Amniotic epithelial cell (primary cell): ENCODE data around the gene FN3KRP.
"Not testable (repeated sequence)": the region's sequence is repeated elsewhere in the genome, so short reads cannot be mapped to it uniquely, and the experiment has no call there.

Experiments
- DNase-seq: peaks from one replicate; pipeline ENCODE4 v3.0.0-alpha.2; 2010; ENCODE audit warnings: low read depth

FN3KRP gene

DNA sequence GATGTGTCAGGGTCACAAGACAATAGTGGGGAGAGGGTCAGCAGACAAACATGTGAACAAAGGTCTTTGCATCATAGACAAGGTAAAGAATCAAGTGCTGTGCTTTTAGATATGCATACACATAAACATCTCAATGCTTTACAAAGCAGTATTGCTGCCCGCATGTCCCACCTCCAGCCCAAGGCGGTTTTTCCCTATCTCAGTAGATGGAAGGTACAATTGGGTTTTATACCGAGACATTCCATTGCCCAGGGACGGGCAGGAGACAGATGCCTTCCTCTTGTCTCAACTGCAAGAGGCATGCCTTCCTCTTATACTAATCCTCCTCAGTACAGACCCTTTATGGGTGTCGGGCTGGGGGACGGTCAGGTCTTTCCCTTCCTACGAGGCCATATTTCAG lies 28.2 kb downstream of the FN3KRP start:
- not testable (repeated sequence) for DNase-seq

- DNase-seq = no peak
These were observed 29.0 kb downstream of the FN3KRP start for GRCh38 chr17:82745524-82745923.

DNA sequence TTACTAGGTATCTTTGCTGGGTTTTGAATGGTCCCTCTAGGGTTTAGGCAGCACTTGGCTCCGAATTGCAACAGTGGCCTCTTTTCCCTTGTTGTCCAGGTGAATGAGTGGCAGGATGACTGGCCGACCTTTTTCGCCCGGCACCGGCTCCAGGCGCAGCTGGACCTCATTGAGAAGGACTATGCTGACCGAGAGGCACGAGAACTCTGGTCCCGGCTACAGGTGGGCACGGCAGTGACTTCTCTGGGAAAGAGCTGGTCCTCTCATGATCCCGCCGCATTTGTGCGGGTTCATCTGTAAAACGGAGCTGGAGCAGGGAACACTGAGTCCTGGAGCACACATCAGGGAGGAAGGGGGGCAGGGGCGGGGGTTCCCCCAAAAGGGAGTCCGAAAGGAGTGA lies 32.2 kb downstream of the FN3KRP start:
- no peak for DNase-seq

DNA sequence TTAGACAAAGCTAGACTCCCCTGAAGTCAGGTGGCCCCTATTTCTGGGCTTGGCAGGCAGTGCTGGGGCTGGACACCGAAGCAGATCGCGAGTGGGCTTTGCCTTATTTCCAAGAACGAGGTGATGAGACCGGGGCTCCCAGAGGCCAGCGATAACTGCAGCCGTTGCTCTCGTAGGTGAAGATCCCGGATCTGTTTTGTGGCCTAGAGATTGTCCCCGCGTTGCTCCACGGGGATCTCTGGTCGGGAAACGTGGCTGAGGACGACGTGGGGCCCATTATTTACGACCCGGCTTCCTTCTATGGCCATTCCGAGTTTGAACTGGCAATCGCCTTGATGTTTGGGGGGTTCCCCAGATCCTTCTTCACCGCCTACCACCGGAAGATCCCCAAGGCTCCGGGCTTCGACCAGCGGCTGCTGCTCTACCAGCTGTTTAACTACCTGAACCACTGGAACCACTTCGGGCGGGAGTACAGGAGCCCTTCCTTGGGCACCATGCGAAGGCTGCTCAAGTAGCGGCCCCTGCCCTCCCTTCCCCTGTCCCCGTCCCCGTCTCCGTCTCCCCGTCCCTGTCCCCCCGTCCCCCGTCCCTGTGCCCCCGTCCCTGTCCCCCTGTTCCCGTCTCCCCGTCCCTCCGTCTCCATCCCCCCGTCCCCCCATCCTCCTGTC lies 33.9 kb downstream of the FN3KRP start:
- no peak for DNase-seq

DNA sequence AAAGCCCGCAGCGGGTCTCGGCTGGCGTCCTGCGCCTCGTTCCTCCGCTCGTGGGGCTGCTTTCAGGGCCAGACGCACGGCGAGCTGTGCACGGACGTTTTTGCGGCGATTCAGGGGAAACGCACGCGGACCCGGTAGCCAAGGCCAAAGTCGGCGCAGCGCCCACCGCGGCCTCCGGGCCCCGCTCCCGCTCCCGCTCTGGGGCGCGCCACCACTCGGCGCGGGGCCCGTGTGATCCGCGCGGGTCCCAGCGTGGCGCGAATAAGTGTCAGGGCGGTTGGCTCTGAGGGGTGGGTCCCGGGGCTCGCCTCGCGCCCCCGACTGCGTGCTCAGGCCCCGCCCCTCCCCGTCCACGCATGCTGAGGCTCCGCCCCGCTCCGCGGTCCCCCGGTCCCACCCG lies 34.7 kb downstream of the FN3KRP start:
- DNase-seq = peak; percentile 27

GRCh38 chr17:82751571-82752370 lies 35.3 kb downstream of the FN3KRP start, which contains the start of gene TBCD:
TBCD (plus strand) TSS chr17:82752065; CDS start chr17:82752194, 129 bp downstream.
- peak; percentile 81 for DNase-seq

DNA sequence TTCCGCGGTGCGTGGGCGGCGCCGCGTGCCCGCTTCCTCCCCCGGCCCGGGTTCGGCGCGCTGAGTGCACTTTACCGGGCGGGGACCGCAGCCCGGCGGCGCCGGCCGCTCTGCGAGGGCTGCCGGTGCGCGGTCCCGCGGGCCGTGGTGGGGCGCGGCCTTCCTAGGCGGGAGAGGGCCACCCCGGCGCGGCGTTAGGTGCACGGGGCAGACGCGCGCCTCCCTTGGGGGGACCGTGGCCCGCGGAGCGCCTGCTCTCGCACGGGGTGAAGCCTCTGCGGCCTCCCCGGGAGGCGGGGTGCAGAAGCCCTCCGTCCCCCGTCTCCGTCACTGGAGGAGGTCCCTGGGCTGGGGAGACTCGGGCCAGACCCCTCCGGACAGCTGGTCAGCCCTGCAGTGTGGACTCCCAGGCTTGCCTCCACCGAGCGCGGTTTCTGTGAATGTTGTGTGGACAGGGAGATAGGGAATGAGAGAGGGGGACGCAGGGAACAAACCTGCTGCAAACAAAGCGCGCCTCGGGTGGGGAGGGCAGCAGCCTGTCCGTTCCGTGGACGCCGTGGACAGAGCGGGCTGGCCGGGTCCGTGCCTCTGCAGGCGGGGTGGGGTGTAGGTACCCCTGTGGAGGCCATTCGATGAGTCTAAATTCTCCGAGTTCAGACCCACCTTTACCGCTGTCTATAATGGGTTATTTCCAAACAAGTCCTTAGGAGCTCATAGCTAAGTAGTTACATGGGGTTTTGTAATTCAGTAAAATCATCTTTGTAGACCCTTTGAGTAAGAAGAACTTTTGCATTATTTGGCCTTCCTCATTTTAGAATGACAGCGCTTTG lies 36.1 kb downstream of the FN3KRP start:
- DNase-seq = peak; percentile 16

GRCh38 chr17:82753201-82753464 lies 36.6 kb downstream of the FN3KRP start:
- DNase-seq = no peak

- DNase-seq = peak; percentile 79
These were observed 38.0 kb downstream of the FN3KRP start for GRCh38 chr17:82754297-82755208.

DNA sequence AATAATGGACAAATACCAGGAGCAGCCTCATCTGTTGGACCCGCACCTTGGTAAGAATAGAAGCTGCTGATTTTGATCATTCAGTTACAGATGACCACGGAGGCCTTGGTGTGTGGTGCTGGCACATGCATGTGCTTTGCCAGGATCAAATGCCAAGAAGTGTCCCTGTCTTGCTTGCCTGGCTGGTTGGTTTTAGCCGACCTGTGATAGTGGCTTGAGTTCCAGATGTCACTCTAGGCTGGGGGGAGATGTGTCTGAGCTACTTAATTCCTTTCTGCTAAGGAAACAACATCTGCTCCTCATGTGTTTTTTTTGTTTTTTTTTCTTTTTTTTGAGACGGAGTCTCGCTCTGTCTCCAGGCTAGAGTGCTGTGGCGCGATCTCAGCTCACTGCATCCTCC lies 39.7 kb downstream of the FN3KRP start:
- no peak for DNase-seq

DNA sequence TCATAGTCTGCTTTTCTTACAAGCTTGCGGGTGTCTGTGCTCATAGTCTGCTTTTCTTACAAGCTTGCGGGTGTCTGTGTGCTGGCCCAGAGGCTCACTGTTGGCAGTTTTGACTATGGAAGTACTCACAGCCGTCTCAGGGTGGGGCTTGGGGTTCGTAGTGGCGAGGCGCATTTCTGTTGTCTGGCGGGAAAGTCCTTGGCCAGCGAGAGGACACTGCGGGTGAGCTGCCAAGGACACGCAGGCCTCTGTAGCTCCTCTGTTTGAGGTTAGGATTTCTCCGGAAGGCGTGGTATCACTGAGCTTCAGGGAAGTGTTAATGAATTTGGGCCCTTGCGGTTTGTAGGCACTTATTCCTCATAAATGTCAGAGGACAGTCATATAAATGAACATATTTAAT lies 48.9 kb downstream of the FN3KRP start:
- DNase-seq = no peak

DNA sequence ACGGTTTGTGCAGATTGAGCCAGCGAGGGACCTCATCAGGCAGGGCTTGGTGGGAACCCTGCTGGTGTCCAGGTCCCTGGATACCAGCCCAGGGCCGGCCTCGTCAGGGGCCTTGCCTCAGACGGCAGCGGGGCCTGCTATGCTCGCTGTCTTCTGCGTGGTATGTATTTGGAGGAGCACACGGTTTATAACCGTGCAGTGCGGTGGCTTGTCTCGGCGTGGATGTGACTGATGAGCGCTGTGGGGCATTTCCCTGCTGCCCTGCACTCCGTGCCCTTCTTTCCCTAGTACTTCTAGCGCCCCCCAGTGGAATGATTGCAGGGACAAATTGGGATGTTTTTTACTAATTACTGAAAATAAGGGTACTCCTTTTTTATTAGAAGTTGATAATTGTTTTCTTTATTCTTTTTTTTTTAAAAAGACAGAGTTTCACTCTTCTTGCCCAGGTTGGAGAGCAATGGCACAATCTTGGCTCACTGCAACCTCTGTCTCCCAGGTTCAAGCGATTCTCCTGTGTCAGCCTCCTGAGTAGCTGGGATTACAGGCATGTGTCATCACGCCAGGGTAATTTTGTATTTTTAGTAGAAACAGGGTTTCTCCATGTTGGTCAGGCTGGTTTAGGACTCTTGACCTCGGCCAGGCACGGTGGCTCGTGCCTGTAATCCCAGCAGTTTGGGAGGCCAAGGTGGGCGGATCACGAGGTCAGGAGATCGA lies 50.7 kb downstream of the FN3KRP start:
- DNase-seq = peak; percentile 49

DNA sequence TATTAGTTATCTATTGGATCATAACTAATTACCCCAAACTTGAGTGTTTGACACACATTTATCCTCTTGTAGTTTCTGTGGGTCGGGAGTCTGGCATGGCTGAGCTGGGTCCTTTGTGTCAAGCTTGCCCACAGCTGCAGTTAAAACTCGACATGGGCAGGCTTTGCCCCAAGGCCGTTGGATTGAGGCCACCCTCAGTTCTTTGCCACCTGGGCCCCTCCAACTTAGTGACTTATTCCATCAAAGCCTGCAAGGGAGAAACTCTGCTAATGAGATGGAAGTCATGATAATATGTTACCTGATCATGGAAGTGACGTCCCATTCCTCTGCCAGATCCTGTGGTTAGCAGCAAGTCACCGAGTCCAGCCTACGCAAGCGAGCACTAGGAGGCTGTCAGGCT lies 52.5 kb downstream of the FN3KRP start:
- DNase-seq = no peak

GRCh38 chr17:82772026-82772425 lies 55.5 kb downstream of the FN3KRP start:
- peak; percentile 82 for DNase-seq

DNA sequence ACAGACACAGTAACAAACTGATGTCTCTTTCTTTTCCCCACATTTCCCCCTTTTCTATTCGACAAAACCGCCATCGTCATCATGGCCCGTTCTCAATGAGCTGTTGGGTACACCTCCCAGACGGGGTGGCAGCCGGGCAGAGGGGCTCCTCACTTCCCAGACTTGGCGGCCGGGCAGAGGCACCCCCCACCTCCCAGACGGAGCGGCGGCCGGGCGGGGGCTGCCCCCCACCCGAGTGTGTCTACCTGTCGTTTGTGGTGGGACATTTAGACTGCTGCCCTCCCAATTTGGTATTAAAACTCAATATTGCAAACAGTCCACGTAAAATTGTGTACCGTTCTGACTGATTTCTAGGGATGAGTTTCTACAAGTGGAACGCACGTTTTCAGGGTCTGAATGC lies 58.0 kb downstream of the FN3KRP start:
- not testable (repeated sequence) for DNase-seq

DNA sequence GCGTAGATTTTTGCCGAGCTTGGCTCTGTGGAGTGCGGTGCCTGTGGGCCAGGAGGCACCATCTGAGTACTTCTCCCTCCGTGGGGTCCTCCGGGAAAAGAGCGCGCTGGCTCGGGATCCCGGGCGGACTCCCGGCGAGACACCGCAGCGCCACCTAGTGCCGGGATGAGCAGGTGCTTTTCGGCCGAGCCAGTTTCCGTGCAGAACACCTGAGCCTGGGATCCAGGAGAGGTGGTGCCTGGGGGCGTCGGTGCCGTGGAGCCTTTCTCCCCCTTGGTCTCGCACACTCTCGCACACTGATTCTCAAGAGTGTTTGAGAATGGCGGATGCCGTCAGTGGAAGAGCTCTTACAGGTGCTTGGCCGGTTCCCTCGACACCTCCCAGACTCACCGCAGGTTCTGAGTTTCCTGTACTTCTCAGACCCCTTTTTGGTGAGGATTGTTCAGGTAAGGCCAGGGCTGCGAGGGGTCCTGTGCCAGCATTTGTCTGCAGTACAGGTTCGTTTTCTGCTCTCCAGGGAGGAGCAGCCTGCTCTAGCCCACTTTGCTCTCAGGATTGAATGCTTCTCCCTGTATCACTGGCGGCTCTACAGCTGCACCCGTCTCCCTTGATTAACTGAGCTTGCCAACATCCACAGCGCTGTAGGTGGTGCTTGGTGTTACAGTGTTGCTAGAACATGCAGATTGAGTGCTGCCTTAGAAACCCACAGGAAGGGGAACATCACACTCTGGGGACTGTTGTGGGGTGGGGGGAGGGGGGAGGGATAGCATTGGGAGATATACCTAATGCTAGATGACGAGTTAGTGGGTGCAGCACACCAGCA lies 58.7 kb downstream of the FN3KRP start:
- peak; percentile 28 for DNase-seq

GRCh38 chr17:82776454-82776853 lies 59.9 kb downstream of the FN3KRP start:
- no peak for DNase-seq
